Erythroblast (primary cell): ENCODE measurements around the gene CLCN5.

ENCODE experiments used
- DNase-seq, 2 experiments: peaks; one replicate each; lab custom pipeline; 2025; lab: John Stamatoyannopoulos, UW
- GATA1 ChIP-seq: IDR thresholded peaks from 2 replicates; pipeline ENCODE4 v1.6.1; 2011; ENCODE audit warnings: low read depth, mild to moderate bottlenecking, control low read depth, low read length, moderate library complexity
- POLR2A ChIP-seq: IDR thresholded peaks from 2 replicates; pipeline ENCODE4 v1.6.1; 2011; ENCODE audit warnings: mild to moderate bottlenecking, low read length

The CLCN5 gene

DNA sequence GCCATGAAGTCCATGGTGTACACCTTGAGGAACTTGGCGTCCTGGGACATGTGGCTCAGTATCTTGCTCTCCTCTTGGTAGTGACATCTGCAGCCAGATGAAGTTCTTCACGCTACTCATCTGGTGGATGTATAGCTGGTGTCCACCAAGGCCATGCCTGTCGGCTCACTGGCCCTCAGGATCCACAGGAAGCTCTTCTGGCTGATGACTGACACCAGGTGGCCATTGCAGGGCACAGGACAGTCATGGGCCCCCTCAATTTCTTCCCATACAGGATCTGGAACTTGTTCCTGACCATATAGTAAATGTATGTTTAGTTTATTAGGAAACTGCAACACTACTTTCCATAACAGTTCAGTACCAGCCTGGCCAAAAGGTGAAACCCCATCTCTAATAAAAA lies 10.3 kb upstream of the CLCN5 start:
- no peak for DNase-seq
- TF ChIP-seq GATA1: no peak
- TF ChIP-seq POLR2A: no peak

DNA sequence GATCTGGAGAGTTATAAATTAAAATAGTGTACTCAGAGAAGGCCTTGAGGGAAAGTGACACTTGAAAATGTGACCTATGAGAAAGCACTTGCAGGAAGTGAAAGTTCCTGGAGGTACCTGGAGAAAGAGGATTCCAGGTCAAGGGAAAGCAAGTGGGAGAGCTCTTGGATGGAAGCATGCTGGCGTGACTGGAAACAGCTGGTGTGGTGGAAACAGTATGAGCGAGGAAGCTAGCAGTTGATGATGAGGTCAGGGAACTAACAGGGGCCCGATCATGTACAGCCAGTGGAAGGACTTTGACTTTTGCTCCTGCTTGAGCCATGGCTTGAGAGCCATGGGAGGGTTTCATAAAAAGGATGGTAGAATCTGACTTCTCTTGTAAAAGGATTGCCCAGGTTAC lies 9.5 kb upstream of the CLCN5 start:
- no peak for TF ChIP-seq GATA1
- TF ChIP-seq POLR2A: no peak
- no peak for DNase-seq

DNA sequence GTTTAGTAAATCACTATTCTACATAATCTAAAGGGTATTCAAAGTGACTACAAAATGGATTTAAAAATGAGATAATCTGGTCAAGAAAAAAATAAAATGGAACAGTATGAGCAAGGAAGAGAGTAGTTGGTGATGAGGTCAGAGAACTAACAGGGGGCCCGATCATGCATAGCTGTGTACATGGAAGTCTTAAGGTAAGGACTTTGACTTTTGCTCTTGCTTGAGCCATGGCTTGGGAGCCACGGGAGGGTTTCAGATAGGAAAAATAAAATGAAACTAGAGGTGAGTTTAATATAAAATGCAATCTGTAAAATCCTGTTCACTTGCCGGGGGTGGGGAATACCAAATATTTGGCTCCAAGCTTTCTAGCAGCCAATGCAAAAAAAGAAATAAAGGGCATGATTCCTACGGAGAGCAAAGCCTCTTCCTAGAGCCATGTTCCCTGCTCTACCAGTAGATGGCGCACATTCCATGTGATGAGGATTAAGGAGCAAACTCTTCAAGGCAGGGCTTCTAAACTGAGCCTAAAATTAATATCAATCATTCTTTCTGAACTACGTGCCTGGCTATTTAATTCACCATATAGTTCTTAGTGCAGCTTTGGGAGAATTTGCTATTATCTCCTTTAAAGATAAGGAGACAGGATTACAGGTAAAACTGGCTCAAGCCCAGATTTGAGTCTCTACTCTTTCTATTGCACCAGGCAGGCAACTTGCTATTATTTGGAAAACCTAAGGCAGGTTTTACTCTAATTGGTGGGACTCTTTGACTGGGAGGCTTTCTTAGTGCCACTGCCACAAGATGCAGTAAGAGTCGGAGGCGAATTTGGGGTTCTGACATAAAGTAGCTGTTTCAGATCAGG lies 6.8 kb upstream of the CLCN5 start:
- DNase-seq: peak; percentile 59 to 76
- no peak for TF ChIP-seq POLR2A
- TF ChIP-seq GATA1: no peak

DNA sequence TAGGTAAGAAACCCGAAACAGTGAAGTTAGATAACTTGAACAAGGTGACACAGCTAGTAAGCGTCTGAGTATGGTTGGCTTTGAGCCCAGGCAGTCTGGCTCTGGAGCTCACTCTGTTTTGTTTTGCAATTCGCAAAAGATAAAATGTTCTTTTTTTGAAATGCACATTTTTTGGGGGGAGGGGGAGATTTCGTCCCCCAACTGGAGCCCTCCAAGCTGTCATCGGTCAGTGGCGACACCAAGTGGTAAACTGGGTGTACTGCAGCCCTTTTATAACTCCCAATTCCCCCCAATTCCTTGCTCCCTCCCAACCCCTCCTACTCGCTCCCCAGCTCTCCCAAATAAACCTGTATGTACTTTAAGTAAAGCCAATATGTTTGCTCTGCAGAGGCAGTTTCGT lies 2.8 kb upstream of the CLCN5 start:
- peak; percentile 36 to 58 for DNase-seq

DNA sequence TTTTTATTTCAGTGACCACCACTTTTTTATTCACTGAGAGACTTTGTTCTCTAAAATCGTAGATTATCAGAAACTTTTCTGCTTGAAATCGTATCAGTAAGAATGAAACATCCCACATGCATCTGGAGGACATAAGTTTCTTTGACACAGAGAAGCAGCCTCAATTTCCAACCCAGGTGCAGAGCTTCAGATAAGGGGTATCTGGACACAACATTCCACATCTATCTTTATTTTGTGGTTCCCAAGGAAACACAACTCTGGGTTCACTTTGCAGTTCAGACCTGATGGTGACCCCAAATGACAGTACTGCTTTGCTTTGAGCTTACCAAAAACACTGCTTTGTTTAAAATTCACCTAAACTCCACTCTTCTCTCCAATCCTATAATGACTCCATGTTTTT lies 1.3 kb upstream of the CLCN5 start:
- peak; percentile 69 to 84 for DNase-seq
- no peak for TF ChIP-seq POLR2A
- no peak for TF ChIP-seq GATA1

More for the DNA sequence above, 2.8 kb upstream of the CLCN5 start:
- TF ChIP-seq GATA1: no peak
- TF ChIP-seq POLR2A: no peak

DNA sequence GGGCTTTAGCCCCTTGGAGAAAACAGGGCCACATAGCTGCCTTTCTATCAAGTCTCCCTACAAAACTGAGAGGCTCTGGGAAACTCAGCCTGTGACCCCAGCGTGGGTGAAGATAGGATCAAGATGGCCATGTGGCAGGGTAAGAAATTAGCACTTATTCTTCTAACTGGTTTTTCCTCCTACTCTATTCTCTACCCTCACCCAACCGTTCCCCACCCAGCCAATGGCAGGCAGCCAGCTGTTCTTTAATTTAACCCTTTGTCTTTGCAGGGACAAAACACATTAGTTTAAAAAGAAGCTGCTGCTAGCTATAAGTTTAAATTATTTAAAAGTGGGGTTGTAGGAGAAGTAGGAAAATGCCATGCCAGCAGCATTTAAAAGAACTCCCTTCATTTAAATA lies 2.8 kb downstream of the CLCN5 start:
- TF ChIP-seq GATA1: no peak
- no peak for TF ChIP-seq POLR2A

DNA sequence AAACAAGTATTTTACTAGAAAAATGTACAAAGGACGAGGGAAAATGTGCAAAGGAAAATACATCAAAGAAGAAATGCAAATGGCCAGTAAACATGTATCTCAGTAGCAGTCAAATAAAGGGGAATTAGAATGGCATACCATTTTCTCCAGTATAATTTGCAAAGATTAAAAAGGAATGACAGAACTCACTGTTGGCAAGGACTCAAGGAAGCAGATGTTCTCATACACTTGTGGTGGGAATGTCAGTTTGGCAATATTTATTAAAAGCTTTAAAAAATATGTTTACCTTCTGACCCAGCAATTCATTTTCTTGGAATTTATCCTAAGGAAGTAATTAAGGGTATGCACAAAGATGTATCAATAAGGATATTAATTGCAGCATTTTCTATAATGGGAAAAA lies 7.6 kb downstream of the CLCN5 start:
- no peak for DNase-seq
- TF ChIP-seq POLR2A: no peak
- TF ChIP-seq GATA1: no peak

More for the DNA sequence above, 2.8 kb downstream of the CLCN5 start:
- peak; percentile 38 to 54 for DNase-seq

DNA sequence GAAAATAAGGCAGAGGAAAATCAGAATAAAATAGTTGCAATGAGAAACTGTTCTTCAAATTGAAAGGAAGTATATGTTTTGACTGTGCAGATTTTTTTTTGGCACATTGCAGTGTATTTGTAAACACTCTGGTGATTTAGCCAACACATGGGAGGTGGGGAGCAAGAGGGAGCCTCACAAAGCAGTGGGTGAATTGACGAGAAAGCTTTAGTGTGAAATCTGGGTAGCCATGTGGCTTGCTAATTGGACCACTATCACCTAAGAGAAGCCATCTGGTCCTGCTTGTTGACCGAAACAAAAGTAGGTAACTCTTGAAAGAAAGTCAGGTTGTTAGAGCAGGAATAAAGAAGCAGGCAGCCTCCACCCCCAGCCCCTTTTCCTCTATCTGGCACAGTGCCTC lies 10.4 kb downstream of the CLCN5 start:
- no peak for TF ChIP-seq POLR2A
- TF ChIP-seq GATA1: no peak
- DNase-seq: no peak

DNA sequence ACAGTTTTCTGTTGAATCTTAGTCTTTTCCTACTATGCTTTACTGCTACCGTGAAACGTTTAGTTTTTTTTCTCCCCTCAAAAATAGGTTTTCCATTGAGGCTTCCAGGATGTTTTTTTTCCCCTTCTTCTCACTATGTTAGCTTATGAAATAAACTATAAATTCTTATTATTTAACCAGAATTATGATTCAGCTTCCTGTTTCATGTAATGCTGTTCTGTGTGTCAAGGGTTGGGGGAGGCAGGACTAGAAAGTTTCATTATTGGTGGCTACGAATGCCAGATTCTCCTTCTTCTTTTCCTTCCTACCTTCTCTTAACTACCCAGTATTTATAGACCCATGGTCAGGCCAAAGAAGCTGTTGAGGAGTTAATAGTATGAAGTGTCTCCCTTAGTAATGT lies 11.8 kb downstream of the CLCN5 start:
- no peak for TF ChIP-seq POLR2A
- TF ChIP-seq GATA1: no peak
- no peak for DNase-seq

DNA sequence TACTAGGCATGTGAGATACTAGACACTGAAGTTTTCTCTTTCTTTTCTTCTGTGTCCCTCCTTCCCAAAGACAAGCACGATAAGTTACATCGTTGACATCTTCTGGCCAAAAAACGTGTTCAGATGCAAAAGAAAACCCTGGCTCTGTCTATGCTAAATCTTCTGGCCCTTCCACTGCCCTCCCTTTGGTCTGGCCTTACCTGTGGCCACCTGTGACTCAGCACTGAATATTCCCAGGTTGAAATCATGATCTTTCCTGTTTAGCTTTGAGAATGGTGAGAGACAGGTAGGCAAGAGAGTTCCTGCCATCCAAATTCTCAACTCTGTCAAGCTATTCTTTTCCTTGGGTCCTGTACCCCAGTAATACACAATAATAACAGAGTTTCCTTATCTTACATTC lies 12.3 kb downstream of the CLCN5 start:
- DNase-seq: no peak
- TF ChIP-seq GATA1 (no peak), POLR2A (no peak)

DNA sequence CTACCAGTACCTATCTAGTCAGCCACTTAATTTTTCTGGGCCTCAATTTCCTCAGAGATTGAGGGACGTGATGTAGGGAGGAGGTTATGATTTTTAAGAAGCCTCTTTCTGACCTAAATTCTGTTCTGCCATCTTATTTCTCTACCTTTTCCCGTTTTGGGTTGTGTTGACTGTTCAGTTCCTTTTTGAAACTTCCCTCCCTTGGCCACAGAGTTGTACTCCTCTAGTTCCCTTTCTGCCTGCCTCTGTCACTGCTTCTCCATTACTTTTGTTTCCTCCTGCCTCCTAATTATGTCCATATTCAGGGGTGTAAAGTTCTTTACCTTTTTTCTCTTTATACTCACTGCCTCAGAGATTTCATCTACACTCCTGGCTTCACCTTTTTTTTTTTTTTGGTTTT lies 25.4 kb downstream of the CLCN5 start:
- TF ChIP-seq POLR2A: no peak
- no peak for DNase-seq

DNA sequence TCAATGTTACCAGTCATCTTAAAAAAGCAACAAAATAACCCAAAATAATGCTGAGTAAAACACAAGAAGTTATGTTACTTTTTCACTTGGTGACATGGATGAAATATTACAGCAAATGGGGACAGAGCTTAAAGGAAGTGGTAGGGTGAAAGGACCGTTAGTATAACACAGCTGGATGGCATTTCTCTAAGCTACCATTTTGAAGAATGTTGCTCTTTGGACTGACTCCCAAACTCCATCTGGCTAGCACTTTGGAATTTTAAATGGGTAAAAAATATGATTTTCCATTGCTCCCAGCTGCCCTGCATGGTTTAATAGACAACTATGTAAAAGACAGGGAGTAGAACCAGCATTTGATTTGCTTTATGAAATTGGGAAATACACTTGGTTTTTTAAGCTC lies 27.6 kb downstream of the CLCN5 start:
- no peak for DNase-seq
- no peak for TF ChIP-seq POLR2A
- no peak for TF ChIP-seq GATA1

DNA sequence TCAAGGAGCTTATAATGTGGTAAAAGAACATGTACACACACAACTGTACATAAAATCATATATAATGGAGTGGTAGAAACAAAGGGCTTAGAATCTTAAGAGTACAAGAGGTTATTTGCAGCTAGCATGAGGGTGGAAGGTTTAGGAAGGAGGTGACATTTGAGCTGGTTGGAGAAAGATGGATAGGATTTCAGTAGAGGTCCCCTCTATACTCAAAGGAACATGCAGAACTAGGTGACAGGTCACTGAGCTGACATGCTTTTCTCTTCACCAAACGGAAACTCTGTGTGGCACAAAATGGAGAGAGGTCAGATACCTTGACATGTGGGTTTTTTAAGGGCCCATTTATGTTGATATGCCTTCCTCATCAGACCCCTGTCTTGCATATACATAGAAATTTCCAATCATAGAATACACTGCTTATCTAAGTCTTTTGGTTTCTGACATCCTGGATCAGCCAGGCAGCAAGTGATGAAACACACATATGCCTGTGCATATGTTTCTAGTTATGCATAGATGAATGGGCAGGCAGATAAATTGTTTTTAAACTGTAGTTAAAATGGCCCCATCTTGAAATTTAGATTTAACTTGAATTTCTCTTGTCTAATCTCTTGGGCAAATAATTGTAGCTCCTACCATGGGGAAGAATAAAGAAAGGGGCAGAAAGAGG lies 29.3 kb downstream of the CLCN5 start:
- TF ChIP-seq POLR2A (no peak), GATA1 (no peak)
- no peak for DNase-seq

DNA sequence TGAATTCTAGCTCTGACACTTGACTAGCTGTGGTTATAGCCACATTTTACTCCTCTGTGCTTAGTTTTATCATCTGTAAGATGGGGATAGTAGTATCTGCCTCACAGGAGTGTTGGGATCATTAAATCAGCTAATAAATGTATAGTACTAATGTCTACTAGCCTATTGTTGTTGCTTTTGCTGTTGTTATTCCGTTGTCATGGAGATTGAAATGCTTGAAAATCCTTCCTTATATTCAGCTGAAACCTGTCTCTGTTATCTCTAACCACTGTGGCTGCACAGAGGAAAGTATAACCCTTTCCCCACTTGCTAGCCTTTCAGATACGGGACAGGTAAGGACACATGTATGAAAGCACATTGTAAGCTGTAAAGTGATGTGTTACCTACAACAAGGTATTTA lies 33.9 kb downstream of the CLCN5 start:
- TF ChIP-seq POLR2A (no peak), GATA1 (no peak)
- DNase-seq: no peak
